Activated T-helper 1 cell treated with anti-CD3 and anti-CD28 coated beads, Interleukin-2, amount 50 U/mL, for 16 hours (primary cell): Measurements from ENCODE around the gene KIF5A.

Experiments
- DNase-seq, 2 donors: peaks; one replicate each; pipeline ENCODE4 v3.0.0-alpha.2; 2020; ENCODE audit warnings: low read depth in 1 of 2, low spot score in 1 of 2

Gene KIF5A

GRCh38 chr12:57519796-57520052 lies 30.1 kb upstream of the KIF5A start:
- DNase-seq: no peak

- peak; percentile 99 for DNase-seq
Measured at GRCh38 chr12:57520053-57520818, 29.6 kb upstream of the KIF5A start, which contains the start of gene DDIT3. Gene DDIT3, minus strand, starts transcription at chr12:57520514. Its CDS starts 3,108 bp downstream, at chr12:57517406.

- no peak for DNase-seq
Measured at GRCh38 chr12:57521525-57522010, 28.3 kb upstream of the KIF5A start.

- DNase-seq: peak; percentile 79 to 90
Measured at GRCh38 chr12:57522011-57522886, 27.6 kb upstream of the KIF5A start, which contains the start of gene MBD6. Gene MBD6, plus strand, starts transcription at chr12:57522824. Its CDS starts 1,480 bp downstream, at chr12:57524304.

GRCh38 chr12:57522887-57523705 lies 26.7 kb upstream of the KIF5A start:
- DNase-seq: peak in 1 of 2 donors; percentile 39

- DNase-seq: no peak
Measured at GRCh38 chr12:57523706-57524614, 25.9 kb upstream of the KIF5A start.

GRCh38 chr12:57524814-57525614 lies 24.8 kb upstream of the KIF5A start:
- DNase-seq: no peak

GRCh38 chr12:57525615-57526383 lies 24.0 kb upstream of the KIF5A start:
- DNase-seq: no peak

GRCh38 chr12:57526477-57527126 lies 23.2 kb upstream of the KIF5A start:
- DNase-seq: no peak

GRCh38 chr12:57527184-57527583 lies 22.7 kb upstream of the KIF5A start:
- DNase-seq: no peak

- DNase-seq: no peak
Measured at GRCh38 chr12:57528176-57528575, 21.7 kb upstream of the KIF5A start.

- no peak for DNase-seq
Measured at GRCh38 chr12:57528831-57529555, 20.9 kb upstream of the KIF5A start.

GRCh38 chr12:57529831-57530230 lies 20.0 kb upstream of the KIF5A start:
- no peak for DNase-seq

GRCh38 chr12:57530396-57531142 lies 19.3 kb upstream of the KIF5A start:
- DNase-seq: no peak

- DNase-seq: no peak
Measured at GRCh38 chr12:57531836-57532235, 18.0 kb upstream of the KIF5A start.

GRCh38 chr12:57533108-57533507 lies 16.7 kb upstream of the KIF5A start:
- DNase-seq: no peak

GRCh38 chr12:57534250-57534649 lies 15.6 kb upstream of the KIF5A start:
- no peak for DNase-seq
